ENCODE measurements around the gene DPH1.
A peak's percentile ranks its signal among the peaks of the same experiment; 100 is the strongest.

DPH1 gene

GRCh38 chr17:2082003-2082781 is 52.2 kb downstream of the DPH1 start:
- DNase-seq (ENCODE audit: low read depth): no peak

GRCh38 chr17:2083613-2084035 is 53.7 kb downstream of the DPH1 start:
- DNase-seq (ENCODE audit: low read depth): peak; percentile 93

- DNase-seq (ENCODE audit: low read depth): no peak
These were observed 54.2 kb downstream of the DPH1 start for GRCh38 chr17:2084036-2084765.

- DNase-seq (ENCODE audit: low read depth): peak; percentile 87
These were observed 55.1 kb downstream of the DPH1 start for GRCh38 chr17:2084766-2085647.

GRCh38 chr17:2085648-2085949 is 55.6 kb downstream of the DPH1 start:
- DNase-seq (ENCODE audit: low read depth): no peak

GRCh38 chr17:2086306-2086705 is 56.4 kb downstream of the DPH1 start:
- DNase-seq (ENCODE audit: low read depth): no peak

GRCh38 chr17:2087597-2088211 is 57.8 kb downstream of the DPH1 start:
- DNase-seq (ENCODE audit: low read depth): no peak

- DNase-seq (ENCODE audit: low read depth): peak; percentile 64
These were observed 59.1 kb downstream of the DPH1 start for GRCh38 chr17:2089021-2089422.

- DNase-seq (ENCODE audit: low read depth): no peak
These were observed 60.3 kb downstream of the DPH1 start for GRCh38 chr17:2090210-2090641.

GRCh38 chr17:2090804-2091534 is 61.0 kb downstream of the DPH1 start:
- peak; percentile 98 for DNase-seq (ENCODE audit: low read depth)

GRCh38 chr17:2092253-2092652 is 62.3 kb downstream of the DPH1 start:
- DNase-seq (ENCODE audit: low read depth): no peak

- no peak for DNase-seq (ENCODE audit: low read depth)
These were observed 63.4 kb downstream of the DPH1 start for GRCh38 chr17:2093349-2093748.
